ENCODE results near the gene TFPI. TPM values are rescaled to one million over a fixed set of nuclear protein-coding genes. Genes with fewer than 3 reads are reported as not detected.

TFPI gene
- total and polyA plus RNA-seq, 4 donors: 169 to 253 (median 237) TPM

DNA sequence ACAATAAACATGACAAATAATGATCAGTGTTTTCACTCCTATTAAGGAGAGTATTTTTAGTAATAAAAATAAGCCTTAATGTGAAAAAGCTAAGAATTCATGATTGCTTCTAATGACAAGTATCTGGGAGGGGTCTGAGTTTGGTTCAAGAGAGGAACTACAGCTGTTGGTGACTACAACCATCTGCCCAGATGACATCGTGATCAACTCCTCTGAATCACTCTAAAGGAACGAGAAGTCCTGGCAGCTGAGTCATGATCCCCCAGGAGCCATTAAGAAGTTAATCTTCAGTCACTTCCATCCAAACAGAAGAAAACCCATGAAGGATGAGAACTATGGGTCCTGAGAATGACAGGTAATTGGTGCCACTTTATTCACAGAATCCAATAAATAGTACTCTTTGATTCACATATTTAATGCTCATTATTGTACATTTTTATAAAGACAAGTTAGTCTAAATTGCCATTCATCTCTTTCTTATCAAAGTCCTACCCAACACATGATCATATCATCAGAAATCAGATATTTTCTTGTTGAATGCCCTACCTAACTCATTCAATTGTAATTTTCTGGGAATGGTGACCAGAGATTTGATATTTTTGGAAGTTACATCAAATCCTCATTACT lies 6.8 kb downstream of the TFPI start:
- WGBS, 2 donors: 10 to 12% methylated on average over 2 of the region's 2 CpGs
- no peak for TF ChIP-seq CTCF (IDR thresholded peaks at IDR 0.05; ENCODE audit: control extremely low read depth, extremely low read depth)

GRCh38 chr2:187546762-187547333 lies 7.4 kb downstream of the TFPI start:
- no peak for DNase-seq
- Histone ChIP-seq H3K9ac (ENCODE audit: insufficient read depth in 1 of 2, low read length in 2 of 2) (no peak overlapping the region), H3K36me3 (ENCODE audit: control insufficient read depth in 4 of 4, insufficient read depth in 4 of 4, low read length in 4 of 4) (peaks cover 0 to 11% (median 5%) of the 10 kb centered on the region in 4 donors), H3K9me3 (ENCODE audit: control insufficient read depth in 4 of 4, insufficient read depth in 3 of 4, low read length in 3 of 4) (no peaks in the 10 kb centered on the region), H3K4me1 (ENCODE audit: control insufficient read depth in 5 of 5, insufficient read depth in 5 of 5, low read length in 5 of 5) (peaks cover 0 to 61% (median 3%) of the 10 kb centered on the region in 5 donors), H3K27me3 (ENCODE audit: control insufficient read depth in 3 of 3, insufficient read depth in 3 of 3, low read length in 2 of 3) (no peaks in the 10 kb centered on the region), H3K27ac (ENCODE audit: low read depth in 1 of 2, low read length in 1 of 2) (peak overlapping the region in 1 of 2 donors; percentile 75), H3K4me3 (no peak overlapping the region)
- TF ChIP-seq CTCF (IDR thresholded peaks at IDR 0.05; ENCODE audit: control extremely low read depth, extremely low read depth): no peak
- no peak for ATAC-seq (ENCODE audit: insufficient read depth, low FRiP score)
- 88 to 100% methylated on average over 1 of the region's 1 CpG for WGBS, 2 donors

More for the DNA sequence above, 6.8 kb downstream of the TFPI start:
- Histone ChIP-seq H3K9ac (ENCODE audit: insufficient read depth in 1 of 2, low read length in 2 of 2) (no peak overlapping the region), H3K27ac (ENCODE audit: low read depth in 1 of 2, low read length in 1 of 2) (peak overlapping the region in 1 of 2 donors; percentile 63), H3K9me3 (ENCODE audit: control insufficient read depth in 4 of 4, insufficient read depth in 3 of 4, low read length in 3 of 4) (no peaks in the 10 kb centered on the region), H3K4me3 (no peak overlapping the region), H3K36me3 (ENCODE audit: control insufficient read depth in 4 of 4, insufficient read depth in 4 of 4, low read length in 4 of 4) (peaks cover 0 to 11% (median 5%) of the 10 kb centered on the region in 4 donors), H3K27me3 (ENCODE audit: control insufficient read depth in 3 of 3, insufficient read depth in 3 of 3, low read length in 2 of 3) (no peaks in the 10 kb centered on the region), H3K4me1 (ENCODE audit: control insufficient read depth in 5 of 5, insufficient read depth in 5 of 5, low read length in 5 of 5) (peaks cover 0 to 64% (median 0%) of the 10 kb centered on the region in 5 donors)
- ATAC-seq (ENCODE audit: insufficient read depth, low FRiP score): peak; percentile 70
- DNase-seq: peak; percentile 68 to 93 (median 83)

- H3K4me3 ChIP-seq: no peak overlapping the region
- H3K27me3 ChIP-seq (ENCODE audit: control insufficient read depth in 3 of 3, insufficient read depth in 3 of 3, low read length in 2 of 3): no peaks in the 10 kb centered on the region
- no peaks in the 10 kb centered on the region for H3K9me3 ChIP-seq (ENCODE audit: control insufficient read depth in 4 of 4, insufficient read depth in 3 of 4, low read length in 3 of 4)
- ATAC-seq (ENCODE audit: insufficient read depth, low FRiP score) (no peak), DNase-seq (peak in 2 of 3 donors; percentile 70 to 73)
- peaks cover 0 to 52% (median 5%) of the 10 kb centered on the region in 5 donors for H3K4me1 ChIP-seq (ENCODE audit: control insufficient read depth in 5 of 5, insufficient read depth in 5 of 5, low read length in 5 of 5)
- H3K36me3 ChIP-seq (ENCODE audit: control insufficient read depth in 4 of 4, insufficient read depth in 4 of 4, low read length in 4 of 4): peaks cover 0 to 11% (median 6%) of the 10 kb centered on the region in 4 donors
- H3K9ac ChIP-seq (ENCODE audit: insufficient read depth in 1 of 2, low read length in 2 of 2): peak overlapping the region in 1 of 2 donors; percentile 11
- no peak for TF ChIP-seq CTCF (IDR thresholded peaks at IDR 0.05; ENCODE audit: control extremely low read depth, extremely low read depth)
- WGBS, 2 donors: 64 to 79% methylated on average over 1 of the region's 1 CpG
- H3K27ac ChIP-seq (ENCODE audit: low read depth in 1 of 2, low read length in 1 of 2): no peak overlapping the region
Observed at GRCh38 chr2:187545238-187545751, 8.9 kb downstream of the TFPI start.
